ENCODE measurements around the gene TMC7.

DNA sequence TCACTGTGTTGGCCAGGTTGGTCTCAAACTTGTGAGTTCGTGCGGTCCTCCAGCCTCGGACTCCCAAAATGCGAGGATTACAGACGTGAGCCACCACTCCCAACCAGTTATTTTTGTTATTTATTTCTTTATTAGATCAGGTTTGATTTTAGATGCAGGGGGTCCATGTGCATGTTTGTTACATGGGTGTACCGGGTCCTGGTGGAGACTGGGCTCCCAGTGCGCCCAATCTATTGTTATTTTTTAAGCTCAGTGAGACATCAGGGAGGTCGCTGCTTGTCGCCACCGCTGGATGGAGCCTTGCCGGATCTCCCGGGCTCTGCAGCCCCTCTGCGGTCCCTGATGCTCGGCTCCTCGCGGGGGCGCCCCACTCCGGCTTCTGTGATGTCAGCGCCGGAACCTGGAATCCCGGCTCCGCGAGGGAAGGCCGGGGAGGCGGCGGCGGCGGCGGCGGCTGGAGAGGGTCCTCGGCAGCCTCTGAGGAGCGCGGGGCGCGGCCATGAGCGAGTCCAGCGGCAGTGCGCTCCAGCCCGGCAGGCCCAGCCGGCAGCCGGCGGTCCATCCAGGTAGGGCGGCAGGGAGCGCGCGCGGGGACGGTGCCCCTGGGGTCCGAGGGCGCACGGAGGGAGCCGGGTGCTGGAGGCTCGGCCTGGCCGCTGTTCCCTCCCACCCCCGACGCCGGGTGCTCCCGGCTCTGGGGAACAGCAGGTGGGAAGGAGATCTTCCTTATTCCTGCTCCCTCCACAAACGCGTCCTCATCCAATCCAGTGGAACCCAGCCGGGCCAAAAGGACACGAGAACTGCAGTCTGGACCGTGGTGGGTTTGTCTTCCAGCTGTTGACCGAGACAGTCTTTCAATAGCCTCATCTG, at the start of gene TMC7:
- TF ChIP-seq POLR2AphosphoS5 (IDR thresholded peaks at IDR 0.05; ENCODE audit: borderline replicate concordance, low read depth, low read length) (no peak), EZH2 (IDR thresholded peaks at IDR 0.05) (no peak)

Measured in SK-N-MC (cell line).